SK-N-SH (cell line): ENCODE measurements around the gene CADM1. TPM values are rescaled to one million over a fixed set of nuclear protein-coding genes. Genes with fewer than 3 reads are reported as not detected.

Experiments
- CTCF ChIA-PET: fragments of 300-600, 350-600 bp; formaldehyde crosslinking; extraction: SDS; loops from one replicate; lab custom pipeline; 2021; lab: Yijun Ruan, JAX
- POLR2A ChIA-PET: fragments of 350-600 bp; sonication (Branson Sonifier 250); formaldehyde crosslinking; extraction: SDS; loops from one replicate; lab custom pipeline; 2020; ENCODE audit warnings: antibody characterized with exemption, inconsistent platforms; lab: Yijun Ruan, JAX
- DNase-seq: peaks from one replicate; pipeline ENCODE4 v3.0.0; 2012
- H2AFZ ChIP-seq: fragments of 200-600 bp; sonication (generic); 2 replicates; pipeline ENCODE4 v1.8.1; 2016; ENCODE audit warnings: antibody characterized with exemption, mild to moderate bottlenecking, low read depth
- H3F3A ChIP-seq: fragments of 200-600 bp; sonication (generic); replicated peaks from 2 replicates; pipeline ENCODE3; 2016; ENCODE audit warnings: antibody characterized with exemption, mild to moderate bottlenecking; ENCODE audit not compliant: insufficient read depth
- H3K27ac ChIP-seq, 2 experiments: fragments of 200-500 bp in 1 of 2; fragments of 200-600 bp in 1 of 2; sonication (Bioruptor generic) in 1 of 2; sonication (generic), shearing (Covaris generic) in 1 of 2; 2 replicates each; pipeline versions ENCODE4 v1.5.1 to v1.6.1; 2014 to 2016; ENCODE audit warnings: low read depth in 2 of 2, inconsistent platforms in 1 of 2, low read length in 1 of 2, mild to moderate bottlenecking in 1 of 2, mixed read lengths in 1 of 2
- H3K27me3 ChIP-seq: fragments of 200-600 bp; sonication (generic), shearing (Covaris generic); 2 replicates; pipeline ENCODE4 v1.6.1; 2016; ENCODE audit warnings: mixed run types; ENCODE audit not compliant: insufficient read depth
- H3K36me3 ChIP-seq, 2 experiments: fragments of 200-500 bp in 1 of 2; fragments of 200-600 bp in 1 of 2; sonication (Bioruptor generic) in 1 of 2; sonication (generic) in 1 of 2; replicated peaks in 1 of 2; 2 replicates each; pipeline versions ENCODE3 to v1.5.1; 2014 to 2016; ENCODE audit warnings: low read length in 1 of 2, mild to moderate bottlenecking in 1 of 2; ENCODE audit not compliant: insufficient read depth in 2 of 2, control insufficient read depth in 1 of 2
- H3K4me1 ChIP-seq, 2 experiments: fragments of 200-500 bp in 1 of 2; fragments of 200-600 bp in 1 of 2; sonication (Bioruptor generic) in 1 of 2; sonication (generic), shearing (Covaris generic) in 1 of 2; 2 replicates each; pipeline versions ENCODE4 v1.5.1 to v1.6.1; 2014 to 2016; ENCODE audit warnings: low read depth in 1 of 2, low read length in 1 of 2, mixed run types in 1 of 2; ENCODE audit not compliant: insufficient read depth in 2 of 2, control insufficient read depth in 1 of 2
- H3K4me2 ChIP-seq: fragments of 200-600 bp; sonication (generic), shearing (Covaris generic); 2 replicates; pipeline ENCODE4 v1.6.1; 2017; ENCODE audit warnings: mixed run types
- H3K4me3 ChIP-seq, 2 experiments: fragments of 200-500 bp in 1 of 2; fragments of 200-600 bp in 1 of 2; sonication (Bioruptor generic) in 1 of 2; sonication (generic), shearing (Covaris generic) in 1 of 2; 2 replicates each; pipeline versions ENCODE4 v1.5.1 to v1.8.1; 2014 to 2016; ENCODE audit warnings: low read depth in 2 of 2, inconsistent platforms in 1 of 2, low read length in 1 of 2, mild to moderate bottlenecking in 1 of 2, mixed read lengths in 1 of 2, moderate library complexity in 1 of 2
- H3K79me2 ChIP-seq: fragments of 200-600 bp; sonication (generic); 2 replicates; pipeline ENCODE4 v1.8.1; 2017; ENCODE audit warnings: mild to moderate bottlenecking; ENCODE audit not compliant: insufficient read depth
- H3K9ac ChIP-seq: fragments of 200-600 bp; sonication (generic); 2 replicates; pipeline ENCODE4 v1.6.1; 2017; ENCODE audit warnings: mixed run types
- H3K9me2 ChIP-seq: fragments of 200-600 bp; sonication (generic); 2 replicates; pipeline ENCODE4 v1.6.1; 2017; ENCODE audit warnings: mixed run types
- H3K9me3 ChIP-seq: fragments of 200-600 bp; sonication (generic); 2 replicates; pipeline ENCODE4 v1.6.1; 2017; ENCODE audit warnings: mixed run types, mild to moderate bottlenecking, moderate library complexity
- H4K20me1 ChIP-seq: fragments of 200-600 bp; sonication (generic); 2 replicates; pipeline ENCODE4 v1.6.1; 2017; ENCODE audit warnings: mild to moderate bottlenecking, mixed run types; ENCODE audit not compliant: insufficient read depth
- EP300 ChIP-seq, 2 experiments: IDR thresholded peaks; 2 replicates each; pipeline versions ENCODE4 v1.4.0 to v1.6.1; 2012; ENCODE audit warnings: borderline replicate concordance in 1 of 2, low read depth in 1 of 2, low read length in 1 of 2
- FOXJ3 ChIP-seq: sonication (generic); formaldehyde crosslinking; IDR thresholded peaks from 2 replicates; pipeline ENCODE4 v1.5.1; 2020; ENCODE audit warnings: mild to moderate bottlenecking, missing genetic modification reagents
- JUND ChIP-seq: IDR thresholded peaks from 2 replicates; pipeline ENCODE4 v1.4.0; 2012
- MAX ChIP-seq: IDR thresholded peaks from 2 replicates; pipeline ENCODE4 v1.4.0; 2012; ENCODE audit warnings: low read depth
- MXI1 ChIP-seq: IDR thresholded peaks from 2 replicates; pipeline ENCODE4 v1.6.1; 2012; ENCODE audit warnings: mild to moderate bottlenecking, low read depth, low read length, improper control_type of control experiment
- NFIC ChIP-seq: IDR thresholded peaks from 2 replicates; pipeline ENCODE4 v1.4.0; 2012; ENCODE audit warnings: borderline replicate concordance
- POLR2AphosphoS5 ChIP-seq: IDR thresholded peaks from 2 replicates; pipeline ENCODE4 v1.6.1; 2012; ENCODE audit warnings: low read depth, low read length
- RCOR1 ChIP-seq: fragments of 150-350 bp; IDR thresholded peaks from 2 replicates; pipeline ENCODE4 v1.6.1; 2017; ENCODE audit warnings: antibody characterized with exemption, low read length
- REST ChIP-seq: IDR thresholded peaks from 2 replicates; pipeline ENCODE4 v1.6.1; 2012; ENCODE audit warnings: mild to moderate bottlenecking, low read depth, low read length, moderate library complexity
- SIN3A ChIP-seq: IDR thresholded peaks from 2 replicates; pipeline ENCODE4 v1.6.1; 2012; ENCODE audit warnings: low read depth, mild to moderate bottlenecking, low read length, moderate library complexity, borderline replicate concordance
- TEAD4 ChIP-seq: IDR thresholded peaks from 2 replicates; pipeline ENCODE4 v1.4.0; 2012; ENCODE audit warnings: mild to moderate bottlenecking, borderline replicate concordance; ENCODE audit not compliant: insufficient read depth
- WGBS: methylation state at CpG from one replicate; pipeline ENCODE4 v1.1.6; 2017; ENCODE audit warnings: low lambda C conversion rate; 5-methylcytosine and 5-hydroxymethylcytosine counted together
- polyA plus RNA-seq, 3 experiments: library from polyadenylated mRNA; depleted of rRNA; stranded (reverse); fragments of >200 nt; gene quantifications; 2 replicates each; pipeline ENCODE4 v1.2.3, GENCODE V29; 2012

Gene CADM1
- polyA plus RNA-seq, 1 of the 3 experiments (the other 2 are of a cell fraction): 7.9 TPM

- ChIA-PET POLR2A (no interaction called here), CTCF (no interaction called here)
- H3K36me3 ChIP-seq: no peaks in the 10 kb centered on the region
These were observed 197.5 kb downstream of the CADM1 start for GRCh38 chr11:115306689-115307088.

More at GRCh38 chr11:115306689-115307088, 197.5 kb downstream of the CADM1 start:
- Histone ChIP-seq H3K4me3 (no peak overlapping the region), H3F3A (no peaks in the 10 kb centered on the region), H3K27me3 (no peaks in the 10 kb centered on the region), H3K79me2 (no peaks in the 10 kb centered on the region), H3K9me3 (no peaks in the 10 kb centered on the region), H3K4me2 (no peak overlapping the region), H3K27ac (no peak overlapping the region; a peak in 1 of 4 replicates), H4K20me1 (no peaks in the 10 kb centered on the region), H3K9ac (no peak overlapping the region)
- WGBS: 48% methylated on average over 1 of the region's 1 CpG
- no peak for DNase-seq
- TF ChIP-seq MXI1 (no peak), EP300 (IDR thresholded peaks at IDR 0.05; ENCODE audit: borderline replicate concordance in 1 of 2, low read depth in 1 of 2, low read length in 1 of 2) (no peak), FOXJ3 (no peak), NFIC (no peak), JUND (no peak), TEAD4 (no peak), REST (no peak), MAX (no peak), RCOR1 (no peak), SIN3A (no peak), POLR2AphosphoS5 (no peak)
- TF ChIP-seq, all 33 proteins: peak for 0
- Histone ChIP-seq H3K9me2 (no peaks in the 10 kb centered on the region; the same call in 1 of the 2 replicates), H3K4me1 (peaks cover 0 to 28% of the 10 kb centered on the region in 2 experiments; a peak in 2 of 4 replicates), H2AFZ (no peak overlapping the region)
